ENCODE measurements around the gene CCDC121. TPM values are rescaled to one million over a fixed set of nuclear protein-coding genes. Genes with fewer than 3 reads are reported as not detected.
A peak's percentile ranks its signal among the peaks of the same experiment; 100 is the strongest.

CCDC121 gene
- total and polyA plus RNA-seq, 9 of the 15 experiments (the other 6 are each of a cell fraction or from before 2014, with no cell fraction given), result 2.2 to 4.7 (median 4.1) TPM

GRCh38 chr2:27582129-27582694 lies 46.6 kb downstream of the CCDC121 start (continued):
- TF ChIP-seq, protein P1, sequence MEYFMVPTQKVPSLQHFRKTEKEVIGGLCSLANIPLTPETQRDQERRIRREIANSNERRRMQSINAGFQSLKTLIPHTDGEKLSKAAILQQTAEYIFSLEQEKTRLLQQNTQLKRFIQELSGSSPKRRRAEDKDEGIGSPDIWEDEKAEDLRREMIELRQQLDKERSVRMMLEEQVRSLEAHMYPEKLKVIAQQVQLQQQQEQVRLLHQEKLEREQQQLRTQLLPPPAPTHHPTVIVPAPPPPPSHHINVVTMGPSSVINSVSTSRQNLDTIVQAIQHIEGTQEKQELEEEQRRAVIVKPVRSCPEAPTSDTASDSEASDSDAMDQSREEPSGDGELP (CRISPR knock-in tag; IDR thresholded peaks at IDR 0.05; ENCODE audit: borderline replicate concordance), result no peak
- TF ChIP-seq JUND (IDR thresholded peaks at IDR 0.05; ENCODE audit: borderline replicate concordance, low read depth, low read length) (no peak), JUND (tag; IDR thresholded peaks at IDR 0.05; ENCODE audit: borderline replicate concordance, low read depth, low read length) (no peak), KDM2B (CRISPR knock-in tag; IDR thresholded peaks at IDR 0.05) (no peak), ZNF395 (CRISPR knock-in tag; IDR thresholded peaks at IDR 0.05) (0 out of 2 replicates have a peak, but pooled peaks have one; percentile 13), RBFOX2 (IDR thresholded peaks at IDR 0.05; ENCODE audit: low read depth, low read length) (no peak), ZBED1 (IDR thresholded peaks at IDR 0.05) (0 out of 2 replicates have a peak, but pooled peaks have one; percentile 6), PKNOX1 (IDR thresholded peaks at IDR 0.05) (no peak)
- TF ChIP-seq, protein P2, sequence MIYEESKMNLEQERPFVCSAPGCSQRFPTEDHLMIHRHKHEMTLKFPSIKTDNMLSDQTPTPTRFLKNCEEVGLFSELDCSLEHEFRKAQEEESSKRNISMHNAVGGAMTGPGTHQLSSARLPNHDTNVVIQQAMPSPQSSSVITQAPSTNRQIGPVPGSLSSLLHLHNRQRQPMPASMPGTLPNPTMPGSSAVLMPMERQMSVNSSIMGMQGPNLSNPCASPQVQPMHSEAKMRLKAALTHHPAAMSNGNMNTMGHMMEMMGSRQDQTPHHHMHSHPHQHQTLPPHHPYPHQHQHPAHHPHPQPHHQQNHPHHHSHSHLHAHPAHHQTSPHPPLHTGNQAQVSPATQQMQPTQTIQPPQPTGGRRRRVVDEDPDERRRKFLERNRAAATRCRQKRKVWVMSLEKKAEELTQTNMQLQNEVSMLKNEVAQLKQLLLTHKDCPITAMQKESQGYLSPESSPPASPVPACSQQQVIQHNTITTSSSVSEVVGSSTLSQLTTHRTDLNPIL (CRISPR knock-in tag; IDR thresholded peaks at IDR 0.05), result peak; percentile 68; the same call in 1 of the 2 replicates
- TF ChIP-seq, protein P3, sequence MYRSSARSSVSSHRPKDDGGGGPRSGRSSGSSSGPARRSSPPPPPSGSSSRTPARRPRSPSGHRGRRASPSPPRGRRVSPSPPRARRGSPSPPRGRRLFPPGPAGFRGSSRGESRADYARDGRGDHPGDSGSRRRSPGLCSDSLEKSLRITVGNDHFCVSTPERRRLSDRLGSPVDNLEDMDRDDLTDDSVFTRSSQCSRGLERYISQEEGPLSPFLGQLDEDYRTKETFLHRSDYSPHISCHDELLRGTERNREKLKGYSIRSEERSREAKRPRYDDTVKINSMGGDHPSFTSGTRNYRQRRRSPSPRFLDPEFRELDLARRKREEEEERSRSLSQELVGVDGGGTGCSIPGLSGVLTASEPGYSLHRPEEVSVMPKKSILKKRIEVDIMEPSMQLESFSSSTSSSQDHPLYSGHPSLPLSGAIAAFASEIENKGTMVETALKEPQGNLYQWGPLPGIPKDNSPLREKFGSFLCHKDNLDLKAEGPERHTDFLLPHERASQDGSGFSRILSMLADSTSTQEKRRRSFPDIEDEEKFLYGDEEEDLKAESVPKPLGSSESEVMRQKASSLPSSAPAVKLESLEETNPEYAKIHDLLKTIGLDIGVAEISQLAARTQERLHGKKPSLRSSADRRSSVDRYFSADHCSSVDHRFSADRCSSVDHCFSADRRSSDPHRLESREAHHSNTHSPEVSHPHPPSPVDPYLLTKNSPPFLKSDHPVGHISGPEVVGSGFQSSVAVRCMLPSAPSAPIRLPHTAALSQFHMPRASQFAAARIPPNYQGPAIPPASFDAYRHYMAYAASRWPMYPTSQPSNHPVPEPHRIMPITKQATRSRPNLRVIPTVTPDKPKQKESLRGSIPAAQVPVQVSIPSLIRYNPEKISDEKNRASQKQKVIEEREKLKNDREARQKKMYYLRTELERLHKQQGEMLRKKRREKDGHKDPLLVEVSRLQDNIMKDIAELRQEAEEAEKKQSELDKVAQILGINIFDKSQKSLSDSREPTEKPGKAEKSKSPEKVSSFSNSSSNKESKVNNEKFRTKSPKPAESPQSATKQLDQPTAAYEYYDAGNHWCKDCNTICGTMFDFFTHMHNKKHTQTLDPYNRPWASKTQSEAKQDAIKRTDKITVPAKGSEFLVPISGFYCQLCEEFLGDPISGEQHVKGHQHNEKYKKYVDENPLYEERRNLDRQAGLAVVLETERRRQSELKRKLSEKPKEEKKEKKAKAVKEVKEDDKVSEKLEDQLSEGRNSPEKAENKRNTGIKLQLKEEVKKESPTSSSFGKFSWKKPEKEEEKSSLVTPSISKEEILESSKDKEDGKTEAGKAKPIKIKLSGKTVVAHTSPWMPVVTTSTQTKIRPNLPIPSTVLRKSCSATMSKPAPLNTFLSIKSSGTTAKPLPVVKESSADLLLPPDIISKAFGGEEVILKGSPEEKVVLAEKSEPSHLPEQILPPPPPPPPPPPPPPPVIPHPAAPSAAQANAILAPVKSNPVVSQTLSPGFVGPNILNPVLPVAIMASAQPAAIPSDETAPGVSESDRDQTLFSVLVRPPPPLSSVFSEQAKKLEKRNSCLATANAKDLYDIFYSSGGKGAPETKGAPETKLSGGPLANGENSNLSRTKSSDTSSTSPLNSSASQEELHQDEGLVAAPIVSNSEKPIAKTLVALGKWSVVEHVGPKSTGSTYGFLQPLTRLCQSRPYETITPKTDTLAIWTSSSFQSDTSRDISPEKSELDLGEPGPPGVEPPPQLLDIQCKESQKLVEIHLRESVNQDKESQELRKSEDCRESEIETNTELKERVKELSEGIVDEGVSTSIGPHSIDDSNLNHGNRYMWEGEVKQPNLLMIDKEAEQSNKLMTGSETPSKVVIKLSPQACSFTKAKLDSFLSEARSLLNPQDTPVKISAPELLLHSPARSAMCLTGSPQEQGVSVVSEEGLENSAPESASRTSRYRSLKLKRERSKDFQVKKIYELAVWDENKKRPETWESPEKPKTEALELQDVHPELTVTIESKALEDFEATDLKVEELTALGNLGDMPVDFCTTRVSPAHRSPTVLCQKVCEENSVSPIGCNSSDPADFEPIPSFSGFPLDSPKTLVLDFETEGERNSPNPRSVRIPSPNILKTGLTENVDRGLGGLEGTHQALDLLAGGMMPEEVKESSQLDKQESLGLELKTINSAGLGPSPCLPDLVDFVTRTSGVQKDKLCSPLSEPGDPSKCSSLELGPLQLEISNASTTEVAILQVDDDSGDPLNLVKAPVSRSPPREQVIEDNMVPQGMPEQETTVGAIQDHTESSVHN (IDR thresholded peaks at IDR 0.05; ENCODE audit: borderline replicate concordance in 1 of 2, low read depth in 1 of 2), result 0 out of 4 replicates have a peak, but pooled peaks of 1 of the 2 experiments have one; percentile 33
- TF ChIP-seq, protein P4, sequence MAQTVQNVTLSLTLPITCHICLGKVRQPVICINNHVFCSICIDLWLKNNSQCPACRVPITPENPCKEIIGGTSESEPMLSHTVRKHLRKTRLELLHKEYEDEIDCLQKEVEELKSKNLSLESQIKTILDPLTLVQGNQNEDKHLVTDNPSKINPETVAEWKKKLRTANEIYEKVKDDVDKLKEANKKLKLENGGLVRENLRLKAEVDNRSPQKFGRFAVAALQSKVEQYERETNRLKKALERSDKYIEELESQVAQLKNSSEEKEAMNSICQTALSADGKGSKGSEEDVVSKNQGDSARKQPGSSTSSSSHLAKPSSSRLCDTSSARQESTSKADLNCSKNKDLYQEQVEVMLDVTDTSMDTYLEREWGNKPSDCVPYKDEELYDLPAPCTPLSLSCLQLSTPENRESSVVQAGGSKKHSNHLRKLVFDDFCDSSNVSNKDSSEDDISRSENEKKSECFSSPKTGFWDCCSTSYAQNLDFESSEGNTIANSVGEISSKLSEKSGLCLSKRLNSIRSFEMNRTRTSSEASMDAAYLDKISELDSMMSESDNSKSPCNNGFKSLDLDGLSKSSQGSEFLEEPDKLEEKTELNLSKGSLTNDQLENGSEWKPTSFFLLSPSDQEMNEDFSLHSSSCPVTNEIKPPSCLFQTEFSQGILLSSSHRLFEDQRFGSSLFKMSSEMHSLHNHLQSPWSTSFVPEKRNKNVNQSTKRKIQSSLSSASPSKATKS (CRISPR knock-in tag; IDR thresholded peaks at IDR 0.05), result no peak

Data from K562 (cell line).